Prostate gland (tissue), 2 donors: ENCODE results near the gene DRC1. TPM values are rescaled to one million over a fixed set of nuclear protein-coding genes. Genes with fewer than 3 reads are reported as not detected.

Source experiments
- DNase-seq: peaks from one replicate; pipeline ENCODE4 v3.0.0-alpha.2; 2019; ENCODE audit warnings: low spot score
- H3K27ac ChIP-seq, 2 donors: fragments of 200-600 bp; sonication (generic); 2 replicates each; pipeline ENCODE4 v1.5.1; 2017 to 2019
- H3K27me3 ChIP-seq: fragments of 200-600 bp; sonication (generic); replicated peaks from 2 replicates; pipeline ENCODE4 v1.5.1; 2019; ENCODE audit not compliant: insufficient read depth
- H3K36me3 ChIP-seq, 2 donors: fragments of 200-600 bp; sonication (generic); 1 replicate in 1 of 2; 2 replicates in 1 of 2; pipeline versions ENCODE4 v1.5.1 to v1.8.1; 2017 to 2019
- H3K4me1 ChIP-seq: fragments of 200-600 bp; sonication (generic); replicated peaks from 2 replicates; pipeline ENCODE4 v1.5.1; 2019
- H3K4me3 ChIP-seq, 2 donors: fragments of 200-600 bp; sonication (generic); 2 replicates each; pipeline ENCODE4 v1.5.1; 2017 to 2019
- H3K9me3 ChIP-seq: fragments of 200-600 bp; sonication (generic); 2 replicates; pipeline ENCODE4 v1.5.1; 2017
- POLR2A ChIP-seq: fragments of 450-650 bp; IDR thresholded peaks from one replicate; pipeline ENCODE4 v1.6.1; 2016; ENCODE audit warnings: antibody characterized with exemption, mild to moderate bottlenecking
- POLR2AphosphoS5 ChIP-seq: sonication (generic); formaldehyde crosslinking; IDR thresholded peaks from one replicate; pipeline ENCODE4 v1.6.1; 2017; ENCODE audit warnings: antibody characterized with exemption
- WGBS: methylation state at CpG from one replicate; pipeline ENCODE4 v1.1.5; 2018; 5-methylcytosine and 5-hydroxymethylcytosine counted together
- intact Hi-C: fragments of 100-400 bp; cut with DNase I; formaldehyde crosslinking; loops from one replicate; pipeline ENCODE4 v1.14.2; 2022
- total RNA-seq, 2 donors: library from RNA; depleted of rRNA; stranded (reverse); fragments of >200 nt; gene quantifications; one replicate each; pipeline ENCODE4 v1.1.0, GENCODE V29; 2016
- TF ChIP-seq, protein P1 (sequence below), 4 experiments: fragments of 200-600 bp in 2 of 4; fragments of 450-650 bp in 2 of 4; sonication (generic) in 2 of 4; IDR thresholded peaks; 1 replicate in 3 of 4; 2 replicates in 1 of 4; pipeline ENCODE4 v1.5.1; 2016 to 2019; ENCODE audit warnings: antibody characterized with exemption in 4 of 4, mild to moderate bottlenecking in 2 of 4, moderate library complexity in 2 of 4

The DRC1 gene
- total RNA-seq, 2 donors from 2014 or later, result 3.8 TPM; not detected in 1

DNA sequence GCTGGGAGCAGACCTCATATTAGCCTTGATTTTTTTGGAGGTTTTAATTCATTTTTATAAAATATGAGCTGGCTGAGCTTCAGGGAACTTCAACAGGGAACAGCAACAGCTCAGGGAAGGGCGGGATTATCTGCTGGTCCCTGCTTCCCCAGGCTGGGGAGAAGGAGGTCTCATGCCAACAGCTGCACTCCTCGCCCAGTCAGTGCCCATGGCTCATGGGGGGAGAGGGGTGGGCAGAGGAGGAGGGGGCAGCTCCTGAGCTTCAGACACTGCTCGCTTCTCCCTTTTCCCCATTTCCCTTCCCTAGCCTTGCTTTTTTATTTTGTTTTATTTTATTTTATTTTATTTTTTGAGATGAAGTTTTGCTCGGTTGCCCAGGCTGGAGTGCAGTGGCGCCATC lies 76.6 kb downstream of the DRC1 start:
- WGBS, result 91% methylated on average over 5 of the region's 5 CpGs
- Histone ChIP-seq H3K27me3 (no peaks in the 10 kb centered on the region), H3K27ac (no peak overlapping the region), H3K4me3 (no peak overlapping the region), H3K4me1 (no peaks in the 10 kb centered on the region), H3K36me3 (no peaks in the 10 kb centered on the region), H3K9me3 (no peaks in the 10 kb centered on the region)
- TF ChIP-seq POLR2AphosphoS5 (no peak), POLR2A (no peak)
- TF ChIP-seq, protein P1, sequence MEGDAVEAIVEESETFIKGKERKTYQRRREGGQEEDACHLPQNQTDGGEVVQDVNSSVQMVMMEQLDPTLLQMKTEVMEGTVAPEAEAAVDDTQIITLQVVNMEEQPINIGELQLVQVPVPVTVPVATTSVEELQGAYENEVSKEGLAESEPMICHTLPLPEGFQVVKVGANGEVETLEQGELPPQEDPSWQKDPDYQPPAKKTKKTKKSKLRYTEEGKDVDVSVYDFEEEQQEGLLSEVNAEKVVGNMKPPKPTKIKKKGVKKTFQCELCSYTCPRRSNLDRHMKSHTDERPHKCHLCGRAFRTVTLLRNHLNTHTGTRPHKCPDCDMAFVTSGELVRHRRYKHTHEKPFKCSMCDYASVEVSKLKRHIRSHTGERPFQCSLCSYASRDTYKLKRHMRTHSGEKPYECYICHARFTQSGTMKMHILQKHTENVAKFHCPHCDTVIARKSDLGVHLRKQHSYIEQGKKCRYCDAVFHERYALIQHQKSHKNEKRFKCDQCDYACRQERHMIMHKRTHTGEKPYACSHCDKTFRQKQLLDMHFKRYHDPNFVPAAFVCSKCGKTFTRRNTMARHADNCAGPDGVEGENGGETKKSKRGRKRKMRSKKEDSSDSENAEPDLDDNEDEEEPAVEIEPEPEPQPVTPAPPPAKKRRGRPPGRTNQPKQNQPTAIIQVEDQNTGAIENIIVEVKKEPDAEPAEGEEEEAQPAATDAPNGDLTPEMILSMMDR (IDR thresholded peaks at IDR 0.05), result no peak
- no peak for DNase-seq
- intact Hi-C loops, result no loop called here

DNA sequence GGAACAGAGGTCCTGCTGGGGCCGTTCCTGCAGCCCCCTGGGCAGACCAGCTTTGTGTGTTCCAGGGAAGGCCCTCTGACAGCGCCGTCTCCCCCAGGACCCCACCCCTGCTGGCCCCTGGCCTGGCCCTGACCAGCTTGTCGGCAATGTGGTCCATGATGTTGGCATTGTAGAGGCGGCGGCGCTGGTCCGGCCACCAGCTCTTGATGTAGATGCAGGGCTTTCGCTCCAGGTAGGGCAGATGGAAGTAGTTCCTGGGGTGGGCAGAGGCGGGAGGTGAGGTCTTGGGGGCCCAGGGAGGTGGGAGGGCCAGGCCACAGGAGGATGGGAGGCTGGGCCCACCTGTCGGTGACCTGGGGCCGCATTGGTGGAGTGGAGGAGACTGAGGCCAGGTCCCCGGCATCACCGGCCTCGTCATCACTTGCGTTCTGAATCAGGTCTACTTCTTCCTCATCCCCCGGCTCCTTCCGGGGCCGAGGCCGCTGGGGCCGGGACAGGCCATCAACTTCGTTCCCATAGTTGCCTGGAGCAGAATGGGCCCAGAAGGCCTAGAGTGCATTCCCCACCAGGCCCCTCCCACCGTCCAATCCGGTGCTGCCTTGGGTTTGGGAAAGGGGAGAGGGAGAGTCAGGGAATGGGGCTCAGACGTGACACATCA lies 77.5 kb downstream of the DRC1 start:
- no peak overlapping the region for H3K4me3 ChIP-seq
- intact Hi-C loops, result no loop called here
- H3K9me3 ChIP-seq, result no peaks in the 10 kb centered on the region
- no peaks in the 10 kb centered on the region for H3K36me3 ChIP-seq
- TF ChIP-seq POLR2AphosphoS5 (no peak), POLR2A (no peak)
- TF ChIP-seq, protein P1 (IDR thresholded peaks at IDR 0.05), result no peak
- H3K27ac ChIP-seq, result no peak overlapping the region
- 92% methylated on average over 18 of the region's 25 CpGs for WGBS
- DNase-seq, result no peak
- H3K4me1 ChIP-seq, result no peaks in the 10 kb centered on the region
- H3K27me3 ChIP-seq, result no peaks in the 10 kb centered on the region

DNA sequence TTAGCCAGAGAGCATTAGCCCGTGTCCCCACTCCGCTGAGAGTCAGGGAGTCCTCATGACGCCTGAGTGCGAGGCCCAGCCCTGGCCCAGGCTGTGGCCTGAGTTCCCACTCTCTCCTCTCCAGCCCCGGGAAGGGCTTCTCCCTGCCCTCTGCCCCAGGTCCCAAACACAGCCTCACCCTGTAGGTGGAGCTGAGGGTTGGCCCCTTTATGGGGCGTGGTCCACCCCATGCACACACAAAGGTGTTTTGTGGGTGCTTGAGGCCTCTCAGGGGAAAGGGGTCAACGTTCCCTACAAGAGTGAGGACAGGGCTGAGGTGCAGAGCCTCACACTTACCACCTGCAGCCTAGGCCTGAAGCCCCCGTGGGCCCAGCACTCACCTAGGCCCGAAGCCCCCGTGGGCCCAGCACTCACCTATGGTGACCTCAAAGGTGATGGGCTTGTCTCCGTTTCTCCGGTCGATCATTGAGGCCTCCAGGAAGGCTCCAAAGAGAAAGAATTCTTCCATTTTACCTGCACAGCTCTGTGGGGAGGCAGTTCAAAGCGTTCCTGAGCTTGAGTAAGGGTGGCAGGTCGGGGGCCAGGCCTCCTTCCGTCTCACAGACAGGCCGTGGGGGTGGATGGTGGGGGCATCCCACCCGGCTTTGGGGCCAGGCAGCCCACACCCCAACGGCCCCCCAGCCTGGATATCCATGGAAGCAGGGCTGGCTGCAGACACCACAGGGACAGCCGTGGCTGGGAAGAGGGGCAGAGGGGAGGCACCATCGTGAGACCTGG lies 78.3 kb downstream of the DRC1 start:
- Histone ChIP-seq H3K27ac (no peak overlapping the region), H3K4me1 (no peaks in the 10 kb centered on the region), H3K4me3 (no peak overlapping the region), H3K27me3 (no peaks in the 10 kb centered on the region), H3K36me3 (no peaks in the 10 kb centered on the region), H3K9me3 (no peaks in the 10 kb centered on the region)
- TF ChIP-seq POLR2A (no peak), POLR2AphosphoS5 (no peak)
- TF ChIP-seq, protein P1 (IDR thresholded peaks at IDR 0.05), result no peak
- no peak for DNase-seq
- 90% methylated on average over 16 of the region's 21 CpGs for WGBS
- intact Hi-C loops, result no loop called here

DNA sequence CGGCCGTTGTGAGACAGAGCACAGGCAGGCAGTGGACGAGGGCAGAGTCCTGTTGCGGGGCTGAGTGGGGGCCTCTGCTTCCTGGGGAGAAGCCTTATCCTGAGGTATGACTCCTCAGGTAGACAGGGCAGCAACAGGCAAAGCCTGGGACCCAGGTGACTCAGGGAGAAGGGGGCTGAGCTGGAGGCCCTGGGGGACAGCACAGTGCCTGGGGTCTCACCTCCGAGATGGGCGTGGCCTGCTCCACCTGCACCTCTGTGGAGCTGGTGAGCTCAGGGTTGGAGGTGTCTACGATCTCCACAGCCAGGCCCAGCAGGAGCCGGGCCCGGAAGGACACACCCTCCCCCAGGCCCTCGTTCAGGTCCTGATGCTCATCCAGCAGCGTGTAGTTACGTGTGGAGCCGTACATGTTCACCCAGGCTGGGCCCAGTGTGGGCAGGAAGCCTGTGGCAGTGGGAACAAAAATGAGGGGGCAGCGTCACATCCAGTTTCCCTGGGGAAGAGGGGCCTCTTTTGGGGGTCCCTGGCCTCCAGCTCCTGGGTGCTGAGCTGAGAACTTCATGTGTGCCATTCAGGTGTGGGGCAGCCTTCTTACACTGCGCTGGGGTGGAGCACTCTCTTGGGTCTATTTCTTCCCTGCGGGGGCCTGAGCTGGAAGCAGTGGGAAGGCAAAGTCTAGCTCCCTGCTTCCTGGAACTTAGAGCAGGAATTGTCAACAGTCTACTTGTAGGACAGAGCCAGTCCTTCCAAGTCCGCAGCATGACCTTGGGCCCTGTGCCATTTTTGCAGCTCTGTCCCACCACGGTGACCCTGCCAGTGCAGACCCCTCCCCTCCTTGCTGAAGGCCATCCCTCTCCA lies 79.1 kb downstream of the DRC1 start:
- WGBS, result 82% methylated on average over 18 of the region's 18 CpGs
- H3K27ac ChIP-seq, result no peak overlapping the region
- no peaks in the 10 kb centered on the region for H3K27me3 ChIP-seq
- TF ChIP-seq, protein P1 (IDR thresholded peaks at IDR 0.05), result no peak
- no peak for TF ChIP-seq POLR2AphosphoS5
- no peak for TF ChIP-seq POLR2A
- no peaks in the 10 kb centered on the region for H3K9me3 ChIP-seq
- no peak overlapping the region for H3K4me3 ChIP-seq
- DNase-seq, result no peak
- H3K36me3 ChIP-seq, result no peaks in the 10 kb centered on the region
- H3K4me1 ChIP-seq, result no peaks in the 10 kb centered on the region
- intact Hi-C loops, result no loop called here
